Kidney glomerular epithelial cell (primary cell): ENCODE results near the gene ARSD.
"Not testable (repeated sequence)": the region's sequence is repeated elsewhere in the genome, so short reads cannot be mapped to it uniquely, and the experiment has no call there.

Experiments used
- DNase-seq: peaks from one replicate; lab custom pipeline; 2025; lab: John Stamatoyannopoulos, UW

Gene ARSD

DNA sequence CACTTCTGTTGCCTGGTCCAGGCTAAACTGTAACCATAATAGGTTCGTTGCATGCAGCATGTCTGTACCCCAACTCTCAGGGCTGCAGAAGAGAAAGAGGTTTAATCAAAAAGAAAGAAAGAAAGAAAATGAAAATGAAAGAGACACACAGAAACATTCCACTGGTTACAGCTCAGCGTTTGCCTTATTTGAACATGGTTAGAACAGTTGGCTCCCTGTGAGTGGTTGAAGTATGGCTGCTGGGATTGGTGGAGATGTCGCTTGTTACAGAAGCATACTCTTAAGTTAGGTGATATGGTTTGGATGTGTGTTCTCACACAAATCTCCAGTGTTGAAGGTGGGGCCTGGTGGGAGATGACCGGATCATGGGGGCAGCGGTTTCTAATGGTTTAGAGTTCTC lies 36.3 kb downstream of the ARSD start:
- DNase-seq: no peak

DNA sequence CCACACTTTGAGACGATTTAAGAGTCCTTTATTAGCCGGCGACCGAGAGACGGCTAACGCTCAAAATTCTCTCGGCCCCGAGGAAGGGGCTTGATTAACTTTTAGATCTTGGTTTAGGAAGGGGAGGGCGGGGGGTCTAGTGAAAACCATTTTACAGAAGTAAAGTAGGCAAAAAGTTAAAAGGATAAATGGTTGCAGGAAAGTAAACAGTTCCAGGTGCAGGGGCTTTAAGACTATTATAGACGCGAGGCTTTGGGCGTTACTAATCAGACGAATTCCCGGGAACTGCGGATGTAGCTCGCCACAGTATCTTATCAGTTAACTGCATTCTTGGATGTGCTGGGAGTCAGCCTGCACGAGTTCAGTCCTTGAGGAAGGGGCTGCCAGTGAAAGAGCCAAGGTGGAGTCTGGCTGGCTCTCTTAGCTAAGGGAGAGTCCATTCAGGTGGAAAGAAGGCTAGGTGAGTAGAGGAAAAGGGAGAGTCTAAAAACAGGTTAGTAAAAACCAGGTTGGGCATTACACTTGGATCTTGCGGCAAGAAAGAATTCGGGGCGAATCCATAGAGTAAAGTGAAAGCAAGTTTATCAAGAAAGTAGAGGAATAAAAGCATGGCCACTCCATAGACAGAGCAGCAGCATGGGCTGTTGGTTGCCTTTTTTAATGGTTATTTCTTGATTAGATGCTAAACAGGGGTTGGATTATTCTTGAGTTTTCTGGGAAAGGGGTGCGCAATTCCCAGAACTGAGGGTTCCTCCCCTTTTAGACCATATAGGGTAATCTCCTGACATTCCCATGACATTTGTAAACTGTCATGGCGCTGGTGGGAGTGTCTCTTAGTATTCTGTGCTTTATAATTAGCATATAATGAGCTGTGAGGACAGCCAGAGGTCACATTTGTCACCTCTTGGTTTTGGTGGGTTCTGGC lies 38.3 kb downstream of the ARSD start:
- DNase-seq: not testable (repeated sequence)

DNA sequence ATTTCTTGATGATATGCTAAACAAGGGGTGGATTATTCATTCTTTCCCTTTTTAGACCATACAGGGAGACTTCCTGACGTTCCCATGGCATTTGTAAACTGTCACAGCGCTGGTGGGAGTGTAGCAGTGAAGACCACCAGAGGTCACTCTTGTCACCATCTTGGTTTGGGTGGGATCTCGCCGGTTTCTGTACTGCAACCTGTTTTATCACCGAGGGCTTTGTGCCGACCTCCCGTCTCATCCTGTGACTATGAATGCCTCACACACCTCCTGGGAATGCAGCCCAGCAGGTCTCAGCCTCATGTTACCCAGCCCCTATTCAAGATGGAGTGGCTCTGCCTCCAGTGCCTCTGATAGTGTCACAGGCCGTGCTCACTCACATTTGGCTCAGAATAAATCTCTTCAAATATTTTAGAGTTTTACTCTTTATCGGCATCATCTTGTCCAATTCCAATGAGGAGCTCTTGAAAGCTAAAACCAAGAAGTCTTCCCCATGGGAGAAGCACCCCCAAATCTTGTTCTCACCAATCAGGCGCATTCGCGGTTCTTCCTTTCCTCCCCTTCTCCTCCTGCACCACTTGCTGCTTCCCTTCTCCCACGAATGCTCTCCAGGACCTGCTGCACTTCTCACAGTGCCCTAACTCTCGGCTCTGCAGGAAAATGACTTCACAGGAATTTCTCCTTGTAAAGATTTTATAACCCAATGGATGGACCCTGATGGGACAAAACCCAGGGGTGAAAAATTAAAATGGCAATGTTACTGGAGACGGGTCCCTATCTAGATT lies 39.2 kb downstream of the ARSD start:
- DNase-seq: not testable (repeated sequence)

DNA sequence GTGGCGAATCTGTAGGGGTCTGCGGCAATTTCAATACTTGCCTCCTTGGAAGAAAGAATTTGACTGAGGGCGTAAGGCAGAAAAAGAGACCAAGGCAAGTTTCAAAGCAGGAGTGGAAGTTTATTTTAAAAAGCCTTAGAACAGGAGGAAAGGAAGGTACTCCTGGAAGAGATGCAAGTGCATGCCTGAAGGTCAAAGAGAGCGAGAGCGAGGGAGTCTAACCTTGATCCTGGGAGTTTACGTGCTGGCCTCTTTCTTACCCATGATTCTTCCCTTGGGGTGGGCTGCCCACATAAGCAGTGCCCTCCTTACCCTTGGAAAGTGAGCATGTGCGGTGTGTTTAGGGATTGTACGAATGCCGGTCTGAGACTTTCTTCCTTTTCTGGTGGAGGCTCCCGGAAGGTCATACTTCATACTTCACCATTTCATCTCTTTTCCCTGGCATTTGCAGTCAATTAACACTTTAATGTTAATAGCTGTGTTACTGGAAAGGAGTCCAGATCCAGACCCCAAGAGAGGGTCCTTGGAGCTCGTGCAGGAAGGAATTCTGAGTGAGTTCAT lies 40.0 kb downstream of the ARSD start:
- DNase-seq: no peak

DNA sequence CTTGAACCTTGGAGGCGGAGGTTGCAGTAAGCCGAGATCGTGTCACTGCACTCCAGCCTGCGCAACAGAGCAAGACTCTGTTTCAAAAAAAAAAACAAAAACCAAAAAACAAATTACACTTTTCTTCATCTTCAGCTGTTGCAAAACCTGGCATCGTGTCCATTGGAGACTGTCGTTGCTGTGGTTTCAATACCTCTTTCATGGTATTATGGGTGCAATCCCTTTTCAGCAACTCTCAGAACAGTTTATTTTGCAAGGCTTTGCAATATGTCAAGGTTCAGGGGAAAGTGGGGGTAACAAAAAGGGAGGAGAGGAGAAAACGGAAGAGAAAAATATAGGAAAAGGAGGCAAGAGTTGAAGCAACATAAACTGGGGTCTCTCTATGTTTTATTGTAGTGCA lies 40.8 kb downstream of the ARSD start:
- DNase-seq: no peak

DNA sequence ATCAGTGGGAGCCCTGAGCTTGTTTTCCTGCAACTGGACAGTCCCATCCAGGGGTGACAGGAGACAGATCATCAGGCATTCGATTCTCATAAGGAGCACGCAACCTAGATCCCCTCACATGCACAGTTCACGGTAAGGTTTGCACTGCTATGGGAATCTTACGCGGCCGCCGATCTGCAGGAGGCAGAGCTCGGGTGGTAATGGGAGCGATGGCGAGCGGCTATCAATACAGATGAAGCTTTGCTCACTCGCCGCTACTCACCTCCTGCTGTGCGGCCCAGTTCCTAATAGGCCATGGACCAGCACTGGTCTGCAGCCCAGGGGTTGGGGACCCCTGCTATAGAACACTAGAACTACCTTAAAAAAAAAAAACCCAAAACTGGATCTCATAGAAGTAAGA lies 45.4 kb downstream of the ARSD start:
- no peak for DNase-seq

DNA sequence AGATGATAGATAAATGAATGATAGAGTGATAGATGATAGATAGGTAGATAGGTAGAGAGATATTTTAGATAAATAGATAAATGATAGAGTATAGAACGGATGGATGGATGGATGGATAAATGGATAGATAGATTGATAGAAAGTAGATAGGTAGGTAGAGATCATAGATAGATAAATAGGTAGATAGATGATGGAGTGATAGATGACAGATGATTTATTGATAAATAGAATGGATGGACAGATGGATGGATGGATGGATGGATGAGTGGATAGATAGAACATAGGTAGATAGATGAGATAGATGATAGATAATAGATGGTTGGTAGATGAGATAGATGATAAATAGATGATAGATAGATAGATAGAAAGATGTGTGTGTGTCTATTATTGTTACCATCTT lies 49.5 kb downstream of the ARSD start:
- DNase-seq: no peak

DNA sequence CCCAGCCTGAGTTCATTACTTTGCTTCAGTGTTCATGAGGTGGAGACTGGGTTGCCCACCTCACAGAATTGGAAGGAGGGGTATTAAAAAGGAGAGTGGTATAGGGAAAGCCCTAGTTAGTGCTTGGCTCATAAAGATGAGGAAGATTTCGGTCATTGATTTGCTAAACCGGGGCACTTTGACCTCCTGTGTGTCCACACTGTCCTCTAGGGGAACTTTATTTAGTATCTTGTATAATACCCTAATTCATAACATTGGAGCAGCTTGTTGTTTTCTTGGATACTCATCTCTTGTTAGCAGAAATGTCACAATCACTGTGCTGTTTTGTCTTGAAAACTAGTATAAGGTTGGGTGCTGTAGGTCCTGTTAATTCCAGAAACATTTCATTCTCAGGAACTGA lies 50.6 kb downstream of the ARSD start:
- no peak for DNase-seq

DNA sequence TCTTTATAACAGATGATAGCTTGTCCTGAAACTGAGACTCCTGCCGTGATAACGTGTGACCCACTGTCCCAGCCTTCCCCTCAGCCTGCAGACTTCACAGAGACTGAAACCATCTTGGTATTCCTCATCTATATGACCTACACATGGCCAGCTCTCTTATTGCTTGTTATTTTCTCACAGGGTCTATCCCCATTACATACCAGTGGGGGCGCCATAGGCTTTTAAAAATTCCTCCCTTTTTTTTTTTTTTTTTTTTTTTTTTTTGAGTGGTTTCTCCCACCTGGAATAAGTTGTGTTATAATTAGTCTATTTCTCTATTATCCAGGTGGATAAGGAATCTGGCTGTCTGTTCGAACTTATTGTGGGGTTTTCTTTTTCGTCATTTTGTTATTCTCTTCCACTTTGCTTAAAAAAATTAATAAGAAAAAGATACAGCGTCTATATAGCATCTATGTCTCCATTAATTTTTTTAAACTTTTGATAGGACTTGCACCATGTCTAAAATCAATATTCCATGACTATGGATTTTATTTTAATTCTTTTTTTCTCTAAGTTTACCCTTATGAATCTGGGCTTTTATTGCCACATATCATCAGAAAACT lies 53.2 kb downstream of the ARSD start:
- DNase-seq: no peak

DNA sequence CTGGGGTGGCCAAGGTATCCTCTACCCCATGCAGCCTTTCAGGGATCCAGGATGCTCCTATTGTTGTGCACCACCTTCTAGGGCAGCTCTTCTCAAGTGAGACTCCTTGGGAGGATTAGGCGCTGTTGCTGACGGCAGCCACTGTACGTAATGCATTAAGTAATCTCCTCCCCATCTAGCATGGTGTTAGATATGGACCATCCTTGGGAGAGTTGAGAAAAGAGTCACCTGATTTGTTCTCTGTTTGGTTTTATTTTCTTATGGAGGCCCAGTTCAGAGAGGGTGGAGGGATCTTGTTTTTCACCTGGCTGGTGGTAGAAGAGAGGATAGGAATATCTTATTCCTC lies 54.0 kb downstream of the ARSD start:
- DNase-seq: no peak

DNA sequence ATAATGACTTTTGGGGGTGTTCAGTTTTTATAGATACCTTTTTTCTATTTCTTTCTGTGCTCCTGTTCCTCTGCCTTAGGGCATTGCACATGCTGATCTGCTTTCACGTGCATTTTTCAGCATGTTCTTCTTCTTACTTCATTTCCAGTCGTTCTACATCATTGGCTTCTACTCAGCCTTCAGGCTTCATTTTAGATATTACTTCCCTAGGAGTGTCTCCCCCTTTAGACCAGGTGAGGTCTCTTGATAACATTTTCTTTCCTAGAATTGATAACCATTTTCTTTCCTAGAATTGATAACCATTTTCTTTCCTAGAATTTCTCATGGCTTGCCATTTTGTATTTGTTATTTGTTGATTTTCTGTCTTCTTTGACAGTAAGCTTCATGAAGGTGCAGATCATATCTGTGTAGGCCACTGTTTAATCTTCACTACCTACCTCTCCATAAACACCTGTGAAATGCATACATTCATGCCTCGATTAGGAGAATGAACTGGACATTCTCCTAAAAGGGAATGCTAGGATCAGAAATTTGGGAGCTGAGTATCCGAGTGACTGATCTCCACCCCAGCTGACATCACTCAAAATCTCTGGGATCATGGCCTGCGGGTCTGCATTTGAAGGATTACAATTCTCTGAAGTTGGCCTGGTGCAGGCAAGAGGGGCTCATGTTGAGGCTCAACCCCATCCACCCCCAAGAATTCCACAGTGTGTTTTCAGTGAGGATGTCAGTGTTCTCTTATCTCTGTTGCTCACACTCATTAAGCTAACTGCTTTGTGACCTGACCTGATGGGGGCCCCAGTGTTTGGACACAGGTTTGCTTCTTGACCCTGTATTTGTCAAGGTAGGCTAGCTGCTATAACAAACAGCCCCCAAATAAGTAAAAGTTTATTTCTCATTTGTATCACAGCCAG lies 54.7 kb downstream of the ARSD start:
- DNase-seq: no peak

DNA sequence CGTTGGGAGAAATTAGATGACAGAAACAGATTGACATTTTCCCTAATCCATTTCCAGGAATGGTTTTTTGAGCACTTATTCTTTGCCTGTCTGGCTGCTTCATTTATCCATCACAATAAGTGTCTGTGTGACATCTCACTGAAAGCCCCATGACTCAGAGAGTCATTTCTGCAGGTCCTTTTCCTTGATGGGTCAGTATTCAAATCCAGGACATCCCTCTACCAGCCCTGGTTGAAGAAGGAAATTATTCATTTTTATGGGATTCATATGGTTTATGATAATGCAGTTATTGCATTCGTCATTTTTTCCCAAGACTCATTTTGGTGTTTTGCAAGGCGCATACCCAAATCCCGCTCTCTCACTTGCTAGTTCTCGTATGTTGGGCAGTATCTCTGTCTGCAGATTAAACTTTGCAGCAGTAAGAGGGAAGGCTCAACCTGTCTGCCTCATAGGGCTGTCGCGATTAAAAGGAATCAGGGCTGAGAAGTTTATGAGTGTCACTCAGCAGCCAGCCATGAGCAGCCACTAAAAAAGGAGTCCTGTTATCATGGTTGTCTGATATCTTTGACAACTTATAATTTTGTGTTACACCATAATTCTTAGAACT lies 56.4 kb downstream of the ARSD start:
- DNase-seq: no peak

DNA sequence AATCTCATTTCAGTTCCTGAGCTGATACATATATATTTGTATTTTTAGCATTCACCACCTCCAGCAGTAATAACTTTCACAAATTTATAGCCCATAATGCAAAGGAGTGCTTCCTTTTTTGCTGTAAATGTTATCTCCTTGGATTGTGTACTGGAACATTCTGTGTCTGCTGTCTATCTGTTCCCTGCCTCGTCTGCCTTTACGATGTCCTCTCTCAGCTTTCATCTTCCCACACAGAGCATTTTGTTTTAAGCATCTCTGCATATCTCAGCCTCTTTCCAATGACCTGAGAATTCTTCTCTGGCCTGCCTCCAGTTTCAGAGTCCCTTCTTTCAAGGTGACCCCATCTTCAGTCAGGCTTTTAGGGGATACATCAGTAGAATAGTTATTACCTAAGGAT lies 57.3 kb downstream of the ARSD start:
- no peak for DNase-seq

DNA sequence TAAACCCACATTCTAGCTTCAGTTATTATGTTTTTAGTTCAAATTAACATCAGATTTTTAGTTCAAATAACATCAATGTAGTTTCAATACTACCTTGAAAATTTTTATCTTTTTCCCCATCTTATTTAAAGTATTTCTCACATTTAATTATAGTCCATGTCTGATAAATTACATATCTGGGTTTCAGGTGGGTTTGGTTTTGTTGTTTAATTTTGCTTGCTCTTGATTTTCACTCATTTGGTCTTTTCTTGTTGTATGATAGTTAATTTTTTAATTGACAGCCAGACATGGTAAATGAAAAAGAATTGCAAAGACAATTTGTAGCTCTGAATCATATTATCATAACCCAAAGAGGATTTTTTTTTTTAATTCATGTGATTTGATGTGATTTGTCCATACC lies 58.5 kb downstream of the ARSD start:
- no peak for DNase-seq

DNA sequence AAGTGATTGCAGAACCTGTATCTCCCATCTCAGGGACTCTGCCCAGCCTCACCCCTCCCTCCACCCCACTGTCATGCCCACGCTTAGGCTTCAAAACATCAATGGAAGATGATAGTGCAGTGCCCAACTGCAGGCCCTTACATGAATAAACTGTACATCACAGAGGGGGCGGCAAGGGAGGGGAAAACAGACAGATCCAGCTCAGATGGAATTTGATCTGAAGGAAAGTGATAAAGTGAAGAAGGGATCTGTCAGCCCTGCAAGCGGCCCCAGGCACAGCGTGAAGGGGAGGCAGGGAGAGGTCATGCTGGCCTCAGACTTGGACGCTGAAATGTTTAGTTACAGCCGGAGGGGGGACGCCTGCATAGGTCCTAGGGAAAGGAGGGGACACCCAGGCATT lies 61.9 kb downstream of the ARSD start:
- DNase-seq: no peak

DNA sequence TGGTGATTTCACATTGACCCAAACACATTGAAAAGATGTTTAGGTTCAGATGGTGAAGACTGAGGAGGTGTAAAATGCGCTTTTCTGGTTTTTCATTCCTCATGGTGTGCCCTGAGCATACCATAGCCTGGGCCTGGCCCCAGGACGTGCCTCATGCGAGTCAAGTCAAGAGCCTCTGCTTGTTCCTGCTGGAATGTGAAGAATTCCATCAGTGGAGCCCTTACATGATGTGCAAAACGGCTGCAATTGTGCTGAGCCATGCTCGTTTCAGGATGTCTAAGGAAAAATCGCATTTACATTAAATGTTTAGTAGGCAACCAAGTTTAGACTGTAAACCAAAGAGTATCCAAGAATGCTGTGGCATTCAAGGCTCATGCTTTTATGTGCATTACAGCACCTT lies 65.5 kb downstream of the ARSD start:
- no peak for DNase-seq

DNA sequence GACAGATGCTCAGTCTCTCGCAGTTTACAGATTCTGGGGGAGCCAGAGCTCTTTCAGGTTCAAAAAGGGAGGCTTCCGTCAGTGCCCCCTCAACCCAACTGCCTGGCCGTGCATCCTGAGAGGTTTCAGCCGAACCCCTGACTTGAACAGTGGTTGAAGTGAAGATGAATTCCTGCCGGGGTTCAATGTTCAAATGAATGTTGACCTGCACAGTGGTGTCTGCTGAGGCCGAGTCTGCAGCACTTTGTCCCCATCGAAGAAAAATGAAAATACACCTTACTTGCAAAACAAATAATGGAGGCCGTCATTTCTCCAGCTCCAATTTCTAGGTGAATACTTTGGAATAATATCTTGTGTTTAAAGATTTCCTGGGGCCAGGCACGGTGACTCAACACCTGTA lies 66.7 kb downstream of the ARSD start:
- no peak for DNase-seq

DNA sequence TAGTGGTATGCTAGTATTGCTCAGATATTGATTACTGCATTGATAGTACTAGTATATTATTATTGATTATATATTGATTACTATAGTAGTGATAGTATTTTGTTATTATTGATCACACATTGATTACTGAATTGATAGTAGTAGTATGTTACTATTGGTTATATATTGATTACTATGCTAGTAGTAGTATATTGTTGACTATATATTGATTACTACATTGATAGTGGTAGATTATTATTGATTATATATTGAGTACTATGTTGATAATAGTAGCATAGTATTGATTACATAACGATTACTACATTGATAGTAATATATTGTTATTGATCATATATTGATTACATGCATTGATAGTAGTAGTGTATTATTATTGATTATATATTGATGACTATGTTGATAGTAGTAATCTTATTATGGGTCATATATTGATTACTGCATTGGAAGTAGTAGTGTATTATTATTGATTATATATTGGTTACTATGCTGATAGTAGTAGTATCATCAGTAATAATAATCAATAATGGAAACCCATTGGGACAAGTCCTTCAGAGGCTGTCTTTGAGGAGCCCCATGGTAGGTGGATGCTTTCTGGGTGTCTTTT lies 69.8 kb downstream of the ARSD start:
- DNase-seq: no peak

DNA sequence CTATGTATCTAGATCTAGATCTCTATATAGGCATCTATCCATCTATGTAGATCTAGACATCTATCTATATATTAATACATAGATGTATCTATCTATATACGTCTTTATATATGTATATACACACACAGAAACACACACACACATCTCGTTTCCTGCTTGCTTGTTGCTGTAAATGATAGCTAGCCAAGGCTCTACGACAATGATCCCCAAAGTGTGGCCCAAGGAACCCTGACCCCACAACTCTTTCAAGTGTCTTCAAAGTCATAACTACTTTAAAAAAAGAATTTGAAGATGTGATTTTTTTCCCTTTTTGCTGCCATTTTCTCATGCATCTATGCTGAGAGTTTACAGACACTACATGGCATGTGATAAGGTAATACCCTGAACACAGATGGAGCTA lies 71.6 kb downstream of the ARSD start:
- no peak for DNase-seq

DNA sequence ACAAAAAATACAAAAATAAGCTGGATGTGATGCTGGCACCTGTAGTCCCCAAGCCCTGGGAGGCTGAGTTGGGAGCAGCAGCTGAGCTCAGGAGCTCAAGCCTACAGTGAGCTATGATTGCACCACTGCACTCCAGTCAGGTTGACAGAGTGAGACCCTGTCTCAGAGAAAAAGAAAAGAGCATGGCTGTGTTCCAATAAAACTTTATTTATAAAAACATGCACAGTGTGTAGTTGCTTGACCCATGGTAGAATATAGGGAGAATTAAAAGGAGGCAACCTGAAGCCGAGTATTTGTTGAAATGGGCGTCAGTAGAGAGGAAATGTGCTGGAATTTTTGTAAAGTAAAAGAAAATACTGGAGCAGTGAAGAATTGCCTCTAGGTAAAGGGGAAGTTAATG lies 73.4 kb downstream of the ARSD start:
- no peak for DNase-seq

DNA sequence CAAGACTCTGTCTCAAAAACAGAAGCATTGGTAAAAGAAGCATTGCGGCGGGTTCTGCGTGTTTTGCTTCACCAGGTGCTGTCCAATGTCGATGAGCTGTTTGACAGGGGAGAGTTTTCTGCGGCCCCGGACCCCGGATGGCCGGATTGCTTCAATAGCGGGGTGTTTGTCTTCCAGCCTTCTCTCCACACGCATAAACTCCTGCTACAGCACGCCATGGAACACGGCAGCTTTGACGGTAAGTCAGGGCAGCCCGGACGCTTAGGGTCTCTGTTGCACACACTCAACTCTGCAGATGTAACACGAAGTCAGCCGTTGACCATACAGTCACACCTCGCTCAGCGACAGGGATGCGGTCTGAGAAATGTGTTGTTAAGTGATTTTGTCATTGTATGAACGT lies 74.2 kb downstream of the ARSD start:
- DNase-seq: no peak
